Trophoblast cell (in vitro differentiated cells and primary cell): Measurements from ENCODE around the gene TCFL5.

Source experiments
- DNase-seq, 2 donors: peaks; one replicate each; pipeline ENCODE4 v3.0.0-alpha.2; 2016
- H2AFZ ChIP-seq: 2 replicates; pipeline ENCODE4 v1.6.1; 2013; ENCODE audit warnings: low read length, moderate library complexity, mild to moderate bottlenecking; ENCODE audit not compliant: insufficient read depth, poor library complexity
- H2AK5ac ChIP-seq: 2 replicates; pipeline ENCODE4 v1.6.1; 2013; ENCODE audit warnings: mild to moderate bottlenecking, low read length
- H2BK120ac ChIP-seq: 2 replicates; pipeline ENCODE4 v1.6.1; 2013; ENCODE audit warnings: low read length, mild to moderate bottlenecking, moderate library complexity; ENCODE audit not compliant: insufficient read depth, poor library complexity
- H2BK12ac ChIP-seq: 2 replicates; pipeline ENCODE4 v1.6.1; 2013; ENCODE audit warnings: mild to moderate bottlenecking, low read length, moderate library complexity
- H2BK5ac ChIP-seq: 2 replicates; pipeline ENCODE4 v1.6.1; 2013; ENCODE audit warnings: low read length, low read depth, moderate library complexity, mild to moderate bottlenecking; ENCODE audit not compliant: poor library complexity
- H3K14ac ChIP-seq: 2 replicates; pipeline ENCODE4 v1.6.1; 2013; ENCODE audit warnings: mild to moderate bottlenecking, low read length
- H3K18ac ChIP-seq: 2 replicates; pipeline ENCODE4 v1.6.1; 2013; ENCODE audit warnings: mild to moderate bottlenecking, low read length
- H3K23ac ChIP-seq: 2 replicates; pipeline ENCODE4 v1.6.1; 2013; ENCODE audit warnings: low read length
- H3K27ac ChIP-seq: 2 replicates; pipeline ENCODE4 v1.5.1; 2013; ENCODE audit warnings: low read depth, mild to moderate bottlenecking, inconsistent platforms, low read length, moderate library complexity
- H3K27me3 ChIP-seq: 2 replicates; pipeline ENCODE4 v1.6.1; 2013; ENCODE audit warnings: inconsistent platforms, mild to moderate bottlenecking, low read length, moderate library complexity; ENCODE audit not compliant: insufficient read depth
- H3K36me3 ChIP-seq, 2 experiments: 1 replicate in 1 of 2; 2 replicates in 1 of 2; pipeline ENCODE4 v1.6.1; 2013; ENCODE audit warnings: low read length in 2 of 2, mild to moderate bottlenecking in 2 of 2, moderate library complexity in 1 of 2; ENCODE audit not compliant: insufficient read depth in 2 of 2, control insufficient read depth in 1 of 2
- H3K4ac ChIP-seq: 2 replicates; pipeline ENCODE4 v1.6.1; 2013; ENCODE audit warnings: low read depth, mild to moderate bottlenecking, low read length, moderate library complexity
- H3K4me1 ChIP-seq, 2 experiments: 1 replicate in 1 of 2; 2 replicates in 1 of 2; pipeline ENCODE4 v1.6.1; 2013; ENCODE audit warnings: low read length in 2 of 2, mild to moderate bottlenecking in 2 of 2, moderate library complexity in 1 of 2; ENCODE audit not compliant: insufficient read depth in 2 of 2, control insufficient read depth in 1 of 2
- H3K4me2 ChIP-seq: 2 replicates; pipeline ENCODE4 v1.6.1; 2013; ENCODE audit warnings: inconsistent platforms, mild to moderate bottlenecking, low read length, moderate library complexity
- H3K4me3 ChIP-seq: 2 replicates; pipeline ENCODE4 v1.5.1; 2013; ENCODE audit warnings: mild to moderate bottlenecking, low read depth, low read length, inconsistent platforms
- H3K79me1 ChIP-seq: one replicate; pipeline ENCODE4 v1.6.1; 2013; ENCODE audit warnings: low read length
- H3K79me2 ChIP-seq: 2 replicates; pipeline ENCODE4 v1.6.1; 2013; ENCODE audit warnings: low read length, mild to moderate bottlenecking; ENCODE audit not compliant: control insufficient read depth, insufficient read depth, poor library complexity
- H3K9ac ChIP-seq: 2 replicates; pipeline ENCODE4 v1.6.1; 2013; ENCODE audit warnings: mild to moderate bottlenecking, low read length
- H3K9me3 ChIP-seq: 2 replicates; pipeline ENCODE4 v1.6.1; 2013; ENCODE audit warnings: low read depth, mild to moderate bottlenecking, control low read depth, inconsistent platforms, low read length; ENCODE audit not compliant: insufficient read depth
- H4K12ac ChIP-seq: 2 replicates; pipeline ENCODE4 v1.6.1; 2013; ENCODE audit warnings: low read depth, mild to moderate bottlenecking, low read length, moderate library complexity
- H4K8ac ChIP-seq: 2 replicates; pipeline ENCODE4 v1.6.1; 2013; ENCODE audit warnings: low read depth, mild to moderate bottlenecking, low read length, moderate library complexity
- H4K91ac ChIP-seq: one replicate; pipeline ENCODE4 v1.6.1; 2013; ENCODE audit warnings: low read depth, mild to moderate bottlenecking, low read length, moderate library complexity
- WGBS: extraction: QIAGEN DNeasy Blood & Tissue Kit; methylation state at CpG from one replicate; pipeline ENCODE4 v1.1.7; 2013; ENCODE audit warnings: missing lambda C conversion rate; ENCODE audit not compliant: insufficient read length, insufficient coverage; ENCODE audit errors: extremely low coverage; 5-methylcytosine and 5-hydroxymethylcytosine counted together

The TCFL5 gene

GRCh38 chr20:62858058-62858830, 3.4 kb downstream of the TCFL5 start:
- no peak overlapping the region for H3K4me2 ChIP-seq
- H3K79me2 ChIP-seq, result peaks cover 3% of the 10 kb centered on the region
- H3K18ac ChIP-seq, result no peak overlapping the region
- H3K4me3 ChIP-seq, result peak overlapping the region; percentile 37
- peaks cover 10 to 12% of the 10 kb centered on the region in 2 experiments for H3K36me3 ChIP-seq
- no peak overlapping the region for H4K91ac ChIP-seq
- no peak overlapping the region for H2BK5ac ChIP-seq
- H3K9ac ChIP-seq, result no peak overlapping the region
- H3K23ac ChIP-seq, result no peak overlapping the region
- H3K4me1 ChIP-seq, result peaks cover 5 to 11% of the 10 kb centered on the region in 2 experiments
- H3K79me1 ChIP-seq, result peaks cover 4% of the 10 kb centered on the region
- DNase-seq, result no peak
- no peak overlapping the region for H2AK5ac ChIP-seq
- H3K27me3 ChIP-seq, result peaks cover 12% of the 10 kb centered on the region
- no peak overlapping the region for H4K8ac ChIP-seq
- no CpG with 5 or more reads among the region's 23 CpGs for WGBS
- H2AFZ ChIP-seq, result no peak overlapping the region
- H3K9me3 ChIP-seq, result peaks cover 1% of the 10 kb centered on the region
- H3K14ac ChIP-seq, result no peak overlapping the region
- no peak overlapping the region for H2BK12ac ChIP-seq
- H4K12ac ChIP-seq, result no peak overlapping the region
- no peak overlapping the region for H3K4ac ChIP-seq
- H2BK120ac ChIP-seq, result no peak overlapping the region
- H3K27ac ChIP-seq, result no peak overlapping the region

- Histone ChIP-seq H3K4me3 (no peak overlapping the region), H3K14ac (no peak overlapping the region), H2AFZ (no peak overlapping the region), H3K36me3 (peaks cover 16 to 18% of the 10 kb centered on the region in 2 experiments), H2BK120ac (no peak overlapping the region), H2BK12ac (no peak overlapping the region), H3K27me3 (peaks cover 12% of the 10 kb centered on the region), H3K4ac (no peak overlapping the region), H3K4me2 (no peak overlapping the region), H3K9ac (no peak overlapping the region), H3K18ac (no peak overlapping the region), H3K27ac (no peak overlapping the region), H3K79me2 (peaks cover 3% of the 10 kb centered on the region), H4K91ac (no peak overlapping the region), H4K12ac (no peak overlapping the region), H2BK5ac (no peak overlapping the region), H3K4me1 (peaks cover 5 to 8% of the 10 kb centered on the region in 2 experiments), H3K23ac (no peak overlapping the region), H2AK5ac (no peak overlapping the region), H4K8ac (no peak overlapping the region), H3K9me3 (peaks cover 1% of the 10 kb centered on the region), H3K79me1 (peaks cover 4% of the 10 kb centered on the region)
- no peak for DNase-seq
- no CpG with 5 or more reads among the region's 25 CpGs for WGBS
Observed at GRCh38 chr20:62856931-62857619, 4.5 kb downstream of the TCFL5 start.

GRCh38 chr20:62855120-62855519, 6.5 kb downstream of the TCFL5 start:
- Histone ChIP-seq H3K4me1 (peaks cover 0 to under 1% of the 10 kb centered on the region in 2 experiments), H2AK5ac (no peak overlapping the region), H2BK120ac (no peak overlapping the region), H4K91ac (no peak overlapping the region), H3K14ac (no peak overlapping the region), H3K9ac (no peak overlapping the region), H3K27ac (no peak overlapping the region), H2BK12ac (no peak overlapping the region), H4K12ac (no peak overlapping the region), H3K4ac (no peak overlapping the region), H3K4me2 (no peak overlapping the region), H3K9me3 (peaks cover 1% of the 10 kb centered on the region), H3K23ac (no peak overlapping the region), H3K27me3 (peaks cover under 1% of the 10 kb centered on the region), H2BK5ac (no peak overlapping the region), H3K79me2 (no peaks in the 10 kb centered on the region), H3K36me3 (peaks cover 17 to 18% of the 10 kb centered on the region in 2 experiments), H4K8ac (no peak overlapping the region), H3K79me1 (no peaks in the 10 kb centered on the region), H3K4me3 (no peak overlapping the region), H3K18ac (no peak overlapping the region), H2AFZ (no peak overlapping the region)
- no peak for DNase-seq
- WGBS, result no CpG with 5 or more reads among the region's 5 CpGs

GRCh38 chr20:62854121-62854520, 7.5 kb downstream of the TCFL5 start:
- Histone ChIP-seq H3K79me2 (no peaks in the 10 kb centered on the region), H3K4ac (no peak overlapping the region), H3K27me3 (no peaks in the 10 kb centered on the region), H3K36me3 (peaks cover 17 to 18% of the 10 kb centered on the region in 2 experiments), H2AK5ac (no peak overlapping the region), H3K4me2 (no peak overlapping the region), H3K18ac (no peak overlapping the region), H2BK12ac (no peak overlapping the region), H2BK5ac (no peak overlapping the region), H4K91ac (no peak overlapping the region), H2AFZ (no peak overlapping the region), H2BK120ac (no peak overlapping the region), H3K9me3 (peaks cover 1% of the 10 kb centered on the region), H3K79me1 (no peaks in the 10 kb centered on the region), H3K23ac (no peak overlapping the region), H3K9ac (no peak overlapping the region), H3K27ac (no peak overlapping the region), H3K4me1 (no peaks in the 10 kb centered on the region), H4K12ac (no peak overlapping the region), H3K4me3 (no peak overlapping the region), H3K14ac (no peak overlapping the region), H4K8ac (no peak overlapping the region)
- WGBS, result no CpG with 5 or more reads among the region's 13 CpGs
- no peak for DNase-seq
